GM19468 (cell line): ENCODE results near the gene SLC10A3.

Source experiments
- ATAC-seq: cut with Tn5 transposase; IDR thresholded peaks from one replicate; pipeline ENCODE4 v1.9.1; 2021; ENCODE audit warnings: mild to moderate bottlenecking, moderate library complexity, moderate number of reproducible peaks; ENCODE audit not compliant: unreplicated experiment; ENCODE audit errors: extremely low read depth

Gene SLC10A3

GRCh38 chrX:154486052-154486395 is 4.4 kb downstream of the SLC10A3 start:
- ATAC-seq = no peak

DNA sequence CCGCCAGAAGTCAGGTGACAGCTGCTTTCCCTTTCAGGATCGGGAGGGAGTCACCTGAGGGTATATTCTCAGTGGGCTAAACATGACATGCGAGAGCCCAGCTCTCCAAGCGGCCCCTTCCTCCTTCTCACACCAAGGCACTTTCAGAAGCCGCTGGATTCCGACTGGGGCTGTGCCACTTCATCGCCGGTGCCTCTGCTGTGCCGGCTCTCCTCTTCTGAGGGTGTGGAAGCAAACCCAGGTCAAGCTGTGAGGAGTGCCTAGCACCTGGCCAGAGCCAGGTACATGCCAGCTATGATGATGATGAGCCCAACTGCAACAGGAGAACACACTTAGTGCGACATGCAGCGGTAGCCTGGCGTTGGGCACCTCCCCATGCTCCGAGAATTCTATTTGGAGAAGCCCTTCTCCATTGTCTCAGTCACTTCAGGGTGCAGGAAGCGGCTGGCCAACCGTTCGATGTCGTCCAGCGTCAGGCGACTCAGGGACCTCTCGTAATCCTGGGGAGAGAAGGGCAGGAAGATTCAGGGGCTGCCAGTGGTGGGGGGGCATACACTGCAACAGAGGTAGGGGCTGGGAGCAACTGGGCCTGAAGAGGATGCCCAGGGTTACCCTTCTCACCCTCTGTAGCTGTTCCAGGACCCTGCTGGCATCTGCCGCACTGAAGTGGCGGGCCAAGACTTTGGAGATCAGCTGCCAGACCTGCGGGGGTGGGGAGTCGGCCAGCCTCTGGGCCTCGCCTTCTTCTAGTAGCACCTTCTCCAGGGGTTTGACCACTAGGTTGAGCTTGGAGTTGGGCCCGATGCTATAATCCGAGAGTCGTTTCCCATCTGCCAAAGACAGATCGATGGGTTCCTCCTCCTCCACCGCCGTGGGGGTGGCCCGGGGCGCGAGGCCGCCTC is 5.0 kb downstream of the SLC10A3 start:
- no peak for ATAC-seq

DNA sequence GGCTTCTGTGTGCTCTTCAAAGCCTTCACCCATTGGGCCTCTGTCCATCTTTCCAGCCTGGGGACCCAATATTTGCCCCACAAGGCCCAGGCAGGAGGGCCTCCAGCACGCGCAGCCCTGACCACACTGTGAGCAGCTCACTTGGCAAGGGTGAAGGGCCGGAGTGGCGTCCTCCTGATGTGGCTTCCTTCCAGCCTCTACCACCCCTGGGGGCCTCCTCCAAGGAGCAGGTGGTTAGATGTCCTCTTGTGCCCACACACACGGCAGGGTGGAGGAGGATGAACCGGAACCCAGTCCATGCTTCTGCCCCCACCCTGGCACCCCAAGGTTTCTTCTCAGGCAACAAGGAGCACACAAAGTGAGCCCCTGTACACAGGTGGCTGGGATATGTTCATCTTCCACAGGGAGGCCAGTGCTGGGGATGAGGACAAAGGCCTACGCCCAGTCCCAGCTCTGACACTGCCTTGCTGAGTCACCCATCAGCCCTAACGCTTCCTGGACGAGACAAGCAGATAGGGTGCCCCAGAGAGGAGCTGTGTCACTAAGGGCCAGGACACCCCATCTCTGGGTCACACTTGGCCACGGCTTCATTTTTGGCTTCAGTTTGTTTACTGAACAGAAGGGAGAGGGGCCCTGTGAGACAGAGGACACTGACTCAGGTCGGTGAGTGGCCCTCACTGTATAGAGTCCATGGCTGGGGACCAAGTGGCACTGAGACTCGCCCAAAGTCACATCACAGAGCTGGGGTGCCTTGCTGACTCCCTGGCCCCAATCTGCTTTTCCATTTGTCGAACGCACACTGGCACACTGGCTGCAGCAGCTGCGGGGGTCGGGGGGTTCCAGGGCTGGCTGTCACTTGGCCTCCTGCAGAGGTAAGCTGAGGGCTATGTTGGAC is 5.9 kb downstream of the SLC10A3 start:
- no peak for ATAC-seq

DNA sequence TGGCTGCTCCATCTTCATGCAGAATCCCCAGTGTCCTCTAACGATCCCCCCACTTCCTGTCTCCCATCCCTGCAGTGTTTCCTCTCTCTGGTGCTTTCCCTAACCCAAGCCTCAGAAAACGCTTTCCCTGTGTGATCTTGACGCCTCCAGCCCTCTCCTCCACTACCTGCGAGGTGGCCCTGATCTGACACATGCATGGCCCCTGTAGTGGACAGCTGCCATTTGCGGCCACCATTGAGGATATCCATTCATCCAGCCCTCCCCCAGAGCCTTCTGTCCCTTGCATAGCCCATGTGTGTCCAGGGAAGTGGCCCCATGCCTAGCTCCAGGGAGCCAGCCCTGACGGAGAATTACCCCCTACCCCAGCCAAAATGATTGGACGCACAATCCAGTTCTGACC is 7.1 kb downstream of the SLC10A3 start:
- ATAC-seq = no peak

DNA sequence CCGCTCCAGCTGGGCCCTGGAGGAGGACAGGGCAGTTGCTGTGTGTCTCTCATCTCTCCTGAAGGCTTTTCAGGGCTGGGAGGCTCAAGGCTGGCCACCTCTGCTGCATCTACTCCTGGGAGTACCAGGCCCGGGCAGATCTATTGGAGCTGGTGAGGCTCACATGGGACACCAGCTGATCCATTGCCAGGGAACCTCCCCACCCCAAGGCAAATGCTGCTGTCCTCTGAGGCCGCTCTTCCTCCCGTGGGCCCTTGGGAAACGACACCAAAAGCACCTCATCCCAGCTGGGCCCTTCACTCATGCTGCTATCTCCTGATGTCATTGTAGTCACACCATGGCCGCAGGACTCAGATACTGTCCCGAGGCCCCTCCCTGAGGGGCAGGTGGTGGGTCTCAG is 7.6 kb downstream of the SLC10A3 start:
- no peak for ATAC-seq

DNA sequence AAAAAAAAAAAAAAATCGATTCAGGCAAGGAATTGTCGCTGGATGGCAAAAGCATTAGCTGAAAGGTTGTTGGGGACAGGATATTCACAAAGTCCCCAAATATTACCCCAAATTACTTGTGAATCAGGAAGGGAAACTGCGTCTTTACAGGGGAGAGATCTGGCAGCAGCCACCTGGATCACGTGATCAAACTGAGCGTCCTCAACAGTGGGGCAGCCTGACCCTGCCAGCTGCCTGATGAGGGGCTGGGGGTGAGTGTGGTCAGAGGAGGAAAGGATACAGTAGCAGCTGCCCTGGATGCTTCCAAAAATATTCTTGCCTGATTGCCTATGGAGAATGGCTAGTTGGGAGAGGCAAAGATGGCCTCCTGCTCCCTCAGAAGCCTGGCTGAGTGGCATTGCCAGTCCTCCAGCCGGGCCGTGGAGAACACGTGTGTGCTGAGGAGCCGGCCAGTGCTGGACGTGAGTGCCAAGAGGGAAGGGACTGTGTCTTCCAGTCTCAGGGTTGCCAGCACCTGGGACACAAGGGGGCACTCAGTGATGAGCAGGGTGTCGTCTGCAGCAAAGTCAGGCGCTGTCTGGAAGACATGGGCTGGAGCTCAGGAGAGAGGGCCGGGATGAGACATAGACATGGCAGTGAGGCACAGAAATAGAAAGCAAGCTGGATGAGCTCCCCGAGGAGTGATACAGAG is 8.4 kb downstream of the SLC10A3 start:
- ATAC-seq = no peak

- ATAC-seq = no peak
Measured at GRCh38 chrX:154481195-154481594, 9.2 kb downstream of the SLC10A3 start.

DNA sequence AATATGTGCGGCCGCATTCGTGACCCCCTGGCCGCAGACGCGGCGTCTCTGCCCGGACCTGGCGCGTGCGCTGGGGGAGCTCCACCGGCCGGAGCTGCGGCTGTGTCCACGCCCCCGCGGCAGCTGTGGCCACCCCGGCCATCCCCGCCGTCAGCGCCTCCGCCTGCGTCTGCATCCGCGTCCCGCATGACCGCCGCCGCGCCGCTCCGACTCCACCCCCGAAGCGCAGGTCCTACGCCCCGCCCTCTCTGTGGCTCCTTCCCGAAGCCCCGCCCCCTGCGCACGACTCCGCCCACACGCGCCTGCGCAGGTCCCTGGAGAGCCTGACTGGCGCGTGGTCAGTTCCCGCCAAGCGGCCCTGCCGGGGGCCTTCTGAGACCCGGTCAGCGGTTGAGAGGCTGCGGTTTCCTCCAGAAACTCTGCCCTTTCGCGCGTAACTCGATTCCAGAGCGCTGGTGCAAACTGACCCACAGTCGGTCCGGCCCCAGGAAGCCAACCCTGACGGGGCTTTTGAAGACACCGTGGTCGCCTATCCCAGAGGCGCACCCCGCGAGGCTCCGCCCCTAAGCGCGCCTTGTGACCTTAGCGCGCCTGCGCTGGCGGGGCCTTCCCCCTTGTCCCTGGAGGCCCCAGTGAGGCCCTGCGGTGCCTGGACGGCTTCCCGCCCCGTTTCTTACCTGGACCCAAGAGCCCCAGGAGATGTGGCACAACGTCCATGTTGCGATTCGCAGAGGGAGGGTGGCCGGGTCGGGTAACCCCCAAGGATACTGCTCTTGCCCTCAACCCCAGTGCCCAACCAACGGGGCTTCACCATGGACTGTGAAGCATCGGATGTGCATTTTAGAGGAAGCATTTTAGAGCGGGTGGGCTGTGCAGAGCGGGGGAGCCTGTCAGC is 11.5 kb downstream of the SLC10A3 start, which contains the start of gene LAGE3:
LAGE3 (minus strand) TSS at position 554 of the 895 bp plus-strand sequence; CDS start at position 188, 366 bp downstream.
- ATAC-seq = peak; percentile 56

- no peak for ATAC-seq
Measured at GRCh38 chrX:154477891-154478477, 12.4 kb downstream of the SLC10A3 start.

DNA sequence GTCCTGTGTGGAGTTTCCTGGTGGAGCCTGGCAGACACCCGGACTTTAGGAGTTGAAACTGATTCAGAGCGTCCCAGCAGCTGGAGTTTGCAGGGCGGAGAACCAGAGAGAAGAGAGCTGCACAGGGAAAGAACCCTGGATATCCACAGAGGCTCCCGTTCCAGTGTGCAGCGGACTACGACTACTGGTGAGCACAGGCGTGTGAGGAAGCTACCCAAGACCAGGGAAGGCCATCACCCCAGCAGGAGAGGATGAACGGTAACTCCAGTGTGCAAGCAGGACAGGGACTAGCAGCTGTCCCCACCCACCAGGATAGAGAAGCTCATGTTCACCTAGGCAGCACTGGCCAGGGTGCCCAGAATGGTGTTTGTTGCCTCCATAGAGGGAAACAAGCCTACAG is 13.6 kb downstream of the SLC10A3 start:
- no peak for ATAC-seq

DNA sequence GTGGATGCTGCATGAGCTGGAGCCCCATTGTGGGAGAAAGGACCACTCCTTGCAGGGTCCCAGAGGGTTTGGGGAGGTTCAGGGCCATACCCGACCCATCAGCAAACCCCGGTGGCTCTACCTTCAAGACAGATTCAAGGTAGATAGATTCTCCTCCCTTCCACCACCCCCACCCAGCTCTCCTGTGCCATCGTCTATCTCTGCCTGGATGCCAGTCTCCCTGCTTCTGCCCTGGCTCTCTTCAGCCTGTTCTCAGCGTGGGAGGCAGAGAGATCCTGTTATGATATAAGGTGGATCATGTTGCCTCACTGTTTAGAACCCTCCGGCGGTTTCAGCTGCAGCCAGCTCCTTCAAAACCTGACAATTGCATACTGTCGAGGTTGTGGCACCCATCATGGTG is 16.7 kb downstream of the SLC10A3 start:
- ATAC-seq = no peak

DNA sequence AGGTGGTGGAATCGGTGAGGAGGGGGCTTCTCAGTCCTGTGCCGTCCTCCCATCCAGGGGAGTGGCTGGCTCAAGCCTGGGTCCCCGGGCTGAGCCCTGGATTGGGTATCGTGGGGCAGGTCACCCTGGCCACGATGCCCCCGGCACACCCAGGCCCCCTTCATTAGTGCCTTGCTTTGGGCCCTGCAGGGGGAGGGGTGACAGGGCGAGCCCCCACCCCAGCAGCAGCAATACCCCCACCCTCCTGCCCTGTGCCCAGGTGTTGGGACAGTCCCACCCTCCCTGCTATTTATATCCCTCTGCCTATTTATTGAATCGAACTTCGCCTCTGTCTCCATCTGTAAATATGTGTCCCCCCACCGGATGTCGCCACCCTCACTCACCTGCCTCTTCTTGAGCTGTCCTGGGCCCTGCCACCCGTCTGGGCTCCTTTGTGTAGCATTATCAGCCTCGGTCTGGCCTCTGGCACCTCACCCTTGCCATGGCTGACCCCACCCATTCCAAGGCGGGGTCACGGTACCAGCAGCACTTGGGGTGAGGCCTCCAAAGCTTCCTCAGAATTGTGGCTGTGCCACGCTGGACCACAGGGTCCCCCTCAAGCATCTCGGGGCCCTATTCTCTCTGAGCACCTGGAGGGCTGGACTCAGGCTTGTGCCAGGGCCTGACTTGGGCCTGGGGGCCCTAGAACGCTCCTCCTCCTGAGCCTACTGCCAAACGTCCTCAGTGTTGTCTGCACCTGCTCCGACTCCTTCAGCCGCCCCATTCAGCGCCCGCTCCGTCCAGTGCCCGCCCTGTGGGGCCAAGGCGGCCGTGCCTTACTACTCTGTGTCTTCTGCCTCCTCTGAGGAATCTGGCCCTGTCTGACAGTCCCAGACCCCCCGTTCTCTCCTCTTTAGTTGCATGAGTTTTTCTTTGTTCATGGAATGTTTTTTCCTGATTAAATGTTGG is 17.5 kb downstream of the SLC10A3 start:
- no peak for ATAC-seq

DNA sequence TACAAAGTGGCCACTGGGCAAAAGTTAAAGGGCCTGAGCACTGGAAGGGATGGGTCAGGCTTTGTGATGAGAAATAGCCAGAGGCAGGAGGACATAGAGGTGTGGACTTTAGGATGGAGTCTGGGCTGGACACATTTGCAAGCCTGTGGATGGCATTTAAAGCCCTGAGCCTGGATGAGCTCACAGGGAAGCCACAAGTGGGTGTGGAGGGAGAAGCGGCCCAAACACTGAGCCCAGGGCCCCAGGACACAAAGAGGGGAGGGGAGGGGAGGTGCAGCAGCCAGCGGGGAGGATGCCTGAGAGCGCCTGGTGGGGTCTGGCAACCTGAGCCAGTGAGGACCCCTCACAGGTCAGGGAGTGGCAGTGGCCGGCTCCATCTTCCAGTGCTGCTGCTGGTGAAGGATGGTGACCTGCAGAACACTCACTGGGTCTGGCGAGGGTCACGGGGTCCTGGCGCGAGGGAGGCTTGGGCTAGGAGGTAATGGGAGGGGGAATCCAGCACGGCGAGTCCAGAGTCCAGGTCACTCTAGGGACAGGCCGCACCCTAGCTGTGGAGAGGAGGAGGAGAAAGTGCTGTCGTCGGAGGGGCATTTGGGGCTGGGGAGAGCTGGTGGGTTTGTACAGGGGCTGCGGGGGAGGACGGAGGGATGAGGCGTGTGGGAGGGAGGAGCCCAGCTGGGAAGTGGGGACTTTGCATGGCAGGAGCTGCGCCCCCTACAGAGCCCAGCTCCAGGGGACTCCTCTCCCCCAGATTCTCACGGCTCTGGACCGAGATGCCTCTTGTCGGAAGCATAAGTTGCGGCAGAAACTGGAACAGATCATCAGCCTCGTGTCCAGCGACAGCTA is 18.4 kb downstream of the SLC10A3 start:
- no peak for ATAC-seq

DNA sequence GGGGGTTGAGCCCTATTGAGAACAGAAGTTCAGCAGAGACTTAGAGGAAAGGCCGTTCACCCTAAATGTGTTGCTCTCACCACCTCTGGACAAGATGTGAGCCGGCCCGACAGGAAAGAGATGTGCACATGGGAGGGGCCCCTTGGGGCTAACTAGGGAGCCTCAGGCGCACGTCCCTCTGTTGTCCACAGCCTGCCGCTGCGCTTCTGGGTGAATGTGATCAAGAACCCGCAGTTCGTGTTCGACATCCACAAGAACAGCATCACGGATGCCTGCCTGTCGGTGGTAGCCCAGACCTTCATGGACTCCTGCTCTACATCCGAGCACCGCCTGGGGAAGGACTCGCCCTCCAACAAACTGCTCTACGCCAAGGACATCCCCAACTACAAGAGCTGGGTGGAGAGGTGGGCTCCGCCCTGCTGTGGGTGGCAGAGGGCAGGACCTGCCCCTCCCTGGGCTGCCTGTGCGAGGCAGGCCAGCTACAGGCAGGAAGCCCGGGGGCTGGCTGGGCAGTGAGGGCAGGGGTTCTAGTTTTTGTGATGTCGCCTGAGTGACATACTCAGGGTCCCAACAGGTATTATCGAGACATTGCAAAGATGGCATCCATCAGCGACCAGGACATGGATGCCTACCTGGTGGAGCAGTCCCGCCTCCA is 19.4 kb downstream of the SLC10A3 start:
- ATAC-seq = no peak

- no peak for ATAC-seq
Measured at GRCh38 chrX:154470434-154470833, 20.0 kb downstream of the SLC10A3 start.

DNA sequence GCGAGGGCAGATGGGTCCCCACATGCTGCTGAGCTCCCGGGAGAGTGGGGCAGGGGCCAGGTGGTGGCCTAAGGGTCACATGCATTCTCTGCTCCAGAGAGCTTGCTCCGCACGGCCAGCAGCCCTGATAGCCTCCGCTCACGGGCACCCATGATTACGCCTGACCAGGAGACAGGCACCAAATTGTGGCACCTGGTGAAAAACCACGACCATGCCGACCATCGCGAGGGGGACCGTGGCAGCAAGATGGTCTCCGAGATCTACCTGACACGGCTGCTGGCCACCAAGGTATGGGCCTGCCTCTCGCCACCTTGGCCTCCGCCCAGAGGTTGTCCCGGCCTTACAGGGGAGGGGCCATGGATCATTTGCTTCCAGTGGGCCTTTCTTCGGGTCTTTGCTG is 20.5 kb downstream of the SLC10A3 start:
- no peak for ATAC-seq

DNA sequence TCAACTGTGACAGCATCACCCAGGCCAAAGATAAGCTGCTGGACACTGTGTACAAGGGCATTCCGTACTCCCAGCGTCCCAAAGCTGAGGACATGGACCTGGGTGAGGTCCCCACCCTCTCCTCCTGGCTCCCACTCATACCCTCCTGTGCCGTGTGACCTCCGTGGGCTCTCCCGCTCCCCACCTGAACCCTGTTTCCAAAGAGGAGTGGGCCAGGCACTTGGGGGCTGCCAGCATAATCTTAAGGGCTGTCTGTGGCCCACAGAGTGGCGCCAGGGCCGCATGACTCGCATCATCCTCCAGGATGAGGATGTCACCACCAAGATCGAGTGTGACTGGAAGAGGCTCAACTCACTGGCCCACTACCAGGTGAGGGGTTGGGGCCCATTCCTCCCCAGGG is 21.3 kb downstream of the SLC10A3 start:
- no peak for ATAC-seq
